K562 (cell line): ENCODE results near the gene OTOGL. TPM values are rescaled to one million over a fixed set of nuclear protein-coding genes. Genes with fewer than 3 reads are reported as not detected.

ENCODE experiments used
- ATAC-seq: fragments of 200-7000 bp; cut with Tn5 transposase; 3 replicates; pipeline ENCODE4 v1.9.1; 2020; ENCODE audit warnings: moderate library complexity
- BruUV-seq: library from RNA; stranded (reverse); fragments of 400-500 nt; replicated peaks from 2 replicates; lab custom pipeline; 2021; lab: Mats Ljungman, UMichigan
- CTCF ChIA-PET: fragments of 300-600 bp; formaldehyde crosslinking; extraction: SDS; loops from one replicate; lab custom pipeline; 2021; ENCODE audit warnings: low intra/inter-chr PET ratio; lab: Yijun Ruan, JAX
- POLR2A ChIA-PET: fragments of 300-600, 350-650 bp; sonication (Branson Sonifier 250); formaldehyde crosslinking; extraction: SDS; loops from one replicate; lab custom pipeline; 2021; ENCODE audit warnings: antibody characterized with exemption, inconsistent platforms; lab: Yijun Ruan, JAX
- DNase-seq, 4 experiments: peaks; one replicate each; pipeline versions ENCODE4 v3.0.0 to v3.0.0-alpha.2; 2011 to 2018; ENCODE audit warnings: low spot score in 3 of 4, mixed read lengths in 3 of 4; ENCODE audit errors: extremely low read depth in 1 of 4
- FAIRE-seq: peaks from 2 replicates; lab custom pipeline; 2011; peaks lifted over from hg19 to GRCh38; lab: Jason Lieb, UNC
- H2AFZ ChIP-seq: 2 replicates; pipeline ENCODE4 v1.6.0; 2011; ENCODE audit warnings: low read depth, low read length, control low read depth, inconsistent platforms
- H3K27ac ChIP-seq: fragments of 200-600 bp; 3 replicates; pipeline ENCODE4 v1.8.0; 2011; ENCODE audit warnings: low read depth, mild to moderate bottlenecking, control low read depth, inconsistent platforms, low read length, moderate library complexity, mixed read lengths; ENCODE audit errors: extremely low read depth
- H3K27me3 ChIP-seq, 2 experiments: fragments of 300-600 bp in 1 of 2; 2 replicates in 1 of 2; 3 replicates in 1 of 2; pipeline versions ENCODE4 v1.6.0 to v1.8.0; 2011; ENCODE audit warnings: inconsistent platforms in 2 of 2, low read length in 2 of 2, mild to moderate bottlenecking in 1 of 2, mixed read lengths in 1 of 2, moderate library complexity in 1 of 2; ENCODE audit not compliant: control insufficient read depth in 2 of 2, insufficient read depth in 2 of 2
- H3K36me3 ChIP-seq: fragments of 300-600 bp; 3 replicates; pipeline ENCODE4 v1.8.0; 2011; ENCODE audit warnings: mild to moderate bottlenecking, low read length, inconsistent platforms; ENCODE audit not compliant: control insufficient read depth, insufficient read depth
- H3K4me1 ChIP-seq, 2 experiments: fragments of 200-600 bp in 1 of 2; replicated peaks in 1 of 2; 2 replicates in 1 of 2; 3 replicates in 1 of 2; pipeline versions ENCODE4 v1.5.1 to v1.8.0; 2011; ENCODE audit warnings: inconsistent platforms in 2 of 2, low read length in 2 of 2, mild to moderate bottlenecking in 1 of 2, mixed read lengths in 1 of 2, moderate library complexity in 1 of 2; ENCODE audit not compliant: control insufficient read depth in 2 of 2, insufficient read depth in 2 of 2
- H3K4me2 ChIP-seq: 2 replicates; pipeline ENCODE4 v1.6.1; 2011; ENCODE audit warnings: low read length, control low read depth, inconsistent platforms, mixed read lengths; ENCODE audit not compliant: insufficient read depth
- H3K4me3 ChIP-seq: fragments of 200-600 bp; sonication (generic), shearing (Covaris generic); 2 replicates; pipeline ENCODE4 v1.5.1; 2016; ENCODE audit warnings: control low read depth, inconsistent platforms
- H3K79me2 ChIP-seq: fragments of 200-600 bp; 3 replicates; pipeline ENCODE4 v1.8.0; 2011; ENCODE audit warnings: low read length, inconsistent platforms; ENCODE audit not compliant: control insufficient read depth, insufficient read depth
- H3K9ac ChIP-seq, 2 experiments: 2 replicates each; pipeline versions ENCODE4 v1.6.0 to v1.6.1; 2011; ENCODE audit warnings: low read depth in 2 of 2, low read length in 2 of 2, control low read depth in 1 of 2, inconsistent platforms in 1 of 2, mild to moderate bottlenecking in 1 of 2, mixed read lengths in 1 of 2; ENCODE audit not compliant: insufficient read depth in 1 of 2
- H3K9me1 ChIP-seq: one replicate; pipeline ENCODE4 v1.6.0; 2011; ENCODE audit warnings: inconsistent platforms, mild to moderate bottlenecking, low read length, moderate library complexity; ENCODE audit not compliant: control insufficient read depth, insufficient read depth
- H3K9me3 ChIP-seq: replicated peaks from 2 replicates; pipeline ENCODE4 v1.5.1; 2011; ENCODE audit warnings: low read depth, low read length, inconsistent platforms; ENCODE audit not compliant: control insufficient read depth, insufficient read depth
- H4K20me1 ChIP-seq: replicated peaks from 2 replicates; pipeline ENCODE4 v1.6.1; 2011; ENCODE audit warnings: low read length, inconsistent platforms, mixed read lengths; ENCODE audit not compliant: control insufficient read depth, insufficient read depth
- ARNT ChIP-seq, 2 experiments: fragments of 450-650 bp; IDR thresholded peaks; 2 replicates each; pipeline ENCODE4 v1.6.1; 2016; ENCODE audit warnings: mild to moderate bottlenecking in 1 of 2
- GMEB1 ChIP-seq: fragments of 250-450 bp; sonication (Bioruptor Pico); IDR thresholded peaks from 2 replicates; pipeline ENCODE4 v1.4.0; 2020; ENCODE audit warnings: mild to moderate bottlenecking
- KDM1A ChIP-seq, 2 experiments: fragments of 450-650 bp; IDR thresholded peaks; 2 replicates each; pipeline ENCODE4 v1.6.1; 2016; ENCODE audit warnings: mild to moderate bottlenecking in 2 of 2
- KHSRP ChIP-seq: fragments of 450-650 bp; IDR thresholded peaks from 2 replicates; pipeline ENCODE4 v1.6.1; 2017
- MAZ ChIP-seq, 2 experiments: fragments of 450-650 bp in 1 of 2; sonication (generic) in 1 of 2; formaldehyde crosslinking; IDR thresholded peaks in 1 of 2; conservative IDR thresholded peaks in 1 of 2; 2 replicates each; pipeline versions ENCODE4 v1.4.0 to v1.5.0; 2020; ENCODE audit warnings: mild to moderate bottlenecking in 1 of 2, missing genetic modification reagents in 1 of 2
- PML ChIP-seq: IDR thresholded peaks from 2 replicates; pipeline ENCODE4 v1.6.1; 2012; ENCODE audit warnings: low read length, inconsistent platforms
- POLR2A ChIP-seq: fragments of 450-650 bp; conservative IDR thresholded peaks from 2 replicates; pipeline ENCODE4 v1.6.1; 2016
- RAD51 ChIP-seq: fragments of 450-650 bp; IDR thresholded peaks from 2 replicates; pipeline ENCODE4 v1.7.1; 2016; ENCODE audit warnings: low read depth, mild to moderate bottlenecking, borderline replicate concordance
- ZBTB40 ChIP-seq, 2 experiments: fragments of 450-650 bp in 1 of 2; sonication (generic) in 1 of 2; formaldehyde crosslinking in 1 of 2; IDR thresholded peaks; 2 replicates each; pipeline versions ENCODE4 v1.7.1 to v1.9.0; 2016 to 2022; ENCODE audit warnings: inconsistent platforms in 1 of 2, mild to moderate bottlenecking in 1 of 2, missing genetic modification reagents in 1 of 2
- WGBS: fragments of 100-300 bp; shearing (Covaris generic); methylation state at CpG from one replicate; pipeline ENCODE4 v1.1.6; 2016; ENCODE audit warnings: low coverage, mixed read lengths; ENCODE audit not compliant: insufficient coverage; ENCODE audit errors: missing lambda C conversion rate; 5-methylcytosine and 5-hydroxymethylcytosine counted together
- in situ Hi-C: fragments of 300-500 bp; cut with MboI; formaldehyde crosslinking; loops from 4 replicates; pipeline ENCODE4 v1.15.0; 2018; ENCODE audit warnings: inconsistent platforms, mixed read lengths
- intact Hi-C: fragments of 100-400 bp; cut with micrococcal nuclease; formaldehyde crosslinking; loops from 2 replicates; pipeline ENCODE4 v1.14.2; 2022
- polyA plus RNA-seq, 8 experiments: library from polyadenylated mRNA; depleted of rRNA in 4 of 8; stranded (reverse) in 5 of 8; unstranded in 3 of 8; fragments of >200 nt; fragmentation: Nextera tagmentation in 2 of 8; fragmentation: Illumina TruSeq in 1 of 8; extraction: Ambion mirVana in 2 of 8; extraction: Trizol in 1 of 8; gene quantifications; 2 replicates each; pipeline versions ENCODE4 v1.2.1 to v1.2.3, GENCODE V29; 2011 to 2014; ENCODE audit warnings: inconsistent platforms in 1 of 8, missing spikeins in 1 of 8
- total RNA-seq, 7 experiments: library from RNA; depleted of rRNA in 6 of 7; stranded (reverse); fragments of >200 nt in 6 of 7; fragmentation: Illumina TruSeq in 2 of 7; extraction: Trizol in 2 of 7; gene quantifications; 2 replicates each; pipeline versions ENCODE4 v1.2.1 to v1.2.3, GENCODE V29; 2011 to 2021; ENCODE audit warnings: low replicate concordance in 1 of 7
- TF ChIP-seq, protein P1 (sequence below): IDR thresholded peaks from 2 replicates; pipeline ENCODE4 v1.6.1; 2011; ENCODE audit not compliant: insufficient read length; ENCODE audit errors: extremely low read depth

Gene OTOGL
- total and polyA plus RNA-seq, 9 of the 15 experiments (the other 6 are each of a cell fraction or from before 2014, with no cell fraction given): 0.02 to 0.03 TPM; not detected in 7

DNA sequence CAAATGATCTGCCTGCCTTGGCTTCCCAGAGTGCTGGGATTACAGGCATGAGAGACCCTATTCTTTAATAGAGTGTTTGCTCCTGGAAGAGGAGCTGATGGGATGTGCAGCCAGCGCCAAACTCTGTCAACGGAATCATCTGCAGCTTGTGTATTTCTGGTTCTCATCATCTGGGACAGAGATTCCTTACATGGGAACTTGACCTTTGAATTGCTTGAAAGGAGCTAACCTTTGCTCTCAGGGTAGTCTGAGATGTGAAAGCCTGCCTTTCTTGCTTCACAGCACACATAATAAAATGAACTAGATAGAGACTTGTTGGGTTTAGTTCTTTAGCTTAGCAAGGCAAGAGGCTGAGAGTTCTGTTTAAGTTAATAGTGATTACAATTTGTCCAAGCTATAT lies 120.0 kb downstream of the OTOGL start:
- Histone ChIP-seq H3K9ac (no peak overlapping the region), H3K4me2 (no peak overlapping the region), H3K27ac (no peak overlapping the region), H3K36me3 (no peaks in the 10 kb centered on the region), H3K9me3 (no peaks in the 10 kb centered on the region), H3K4me1 (no peaks in the 10 kb centered on the region), H3K4me3 (no peak overlapping the region), H2AFZ (no peak overlapping the region), H3K79me2 (no peaks in the 10 kb centered on the region), H3K27me3 (no peaks in the 10 kb centered on the region), H3K9me1 (no peaks in the 10 kb centered on the region), H4K20me1 (no peaks in the 10 kb centered on the region)
- in situ Hi-C loops (no loop called here), intact Hi-C loops (no loop called here)
- ATAC-seq (no peak), FAIRE-seq (no peak), DNase-seq (no peak)
- CTCF ChIA-PET: no interaction called here
- POLR2A ChIA-PET: no interaction called here
- no TSS peak for BruUV-seq
- TF ChIP-seq ARNT (IDR thresholded peaks at IDR 0.05) (no peak), GMEB1 (CRISPR knock-in tag) (no peak), KHSRP (no peak), ZBTB40 (IDR thresholded peaks at IDR 0.05) (no peak), ZBTB40 (CRISPR knock-in tag; IDR thresholded peaks at IDR 0.05) (no peak), MAZ (CRISPR knock-in tag; conservative IDR thresholded peaks at IDR 0.05 in 1 of 2, IDR thresholded peaks at IDR 0.05 in 1 of 2) (no peak), KDM1A (IDR thresholded peaks at IDR 0.05) (no peak), POLR2A (no peak), PML (no peak), RAD51 (no peak)
- TF ChIP-seq, protein P1, sequence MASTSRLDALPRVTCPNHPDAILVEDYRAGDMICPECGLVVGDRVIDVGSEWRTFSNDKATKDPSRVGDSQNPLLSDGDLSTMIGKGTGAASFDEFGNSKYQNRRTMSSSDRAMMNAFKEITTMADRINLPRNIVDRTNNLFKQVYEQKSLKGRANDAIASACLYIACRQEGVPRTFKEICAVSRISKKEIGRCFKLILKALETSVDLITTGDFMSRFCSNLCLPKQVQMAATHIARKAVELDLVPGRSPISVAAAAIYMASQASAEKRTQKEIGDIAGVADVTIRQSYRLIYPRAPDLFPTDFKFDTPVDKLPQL: no peak
- WGBS: 0% methylated on average over 2 of the region's 2 CpGs
